ENCODE data around the gene ETV6. TPM values are rescaled to one million over a fixed set of nuclear protein-coding genes. Genes with fewer than 3 reads are reported as not detected.
A peak's percentile ranks its signal among the peaks of the same experiment; 100 is the strongest.

Gene ETV6
- total and polyA plus RNA-seq, 9 donors, result 7.0 to 11.1 (median 9.1) TPM

DNA sequence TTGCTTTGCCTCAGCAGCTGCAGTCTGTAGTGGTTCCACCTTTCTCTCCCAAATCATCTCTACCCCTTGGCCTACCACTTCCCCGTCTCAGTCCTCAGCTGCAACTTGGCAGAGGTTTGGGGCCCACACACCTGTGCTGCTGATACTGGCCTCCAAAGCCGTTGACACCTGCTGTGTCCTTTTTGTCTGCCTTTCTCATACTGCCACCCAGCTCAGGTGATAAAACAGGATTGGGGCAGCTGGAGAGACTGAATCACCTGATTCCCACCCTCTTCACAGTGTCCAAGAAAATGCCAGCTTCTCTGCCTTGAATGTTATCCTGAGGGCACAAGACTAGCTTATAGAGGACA, 103.7 kb downstream of the ETV6 start:
- DNase-seq, result no peak
- Histone ChIP-seq H3K4me3 (ENCODE audit: low read length) (no peak overlapping the region), H3K27me3 (ENCODE audit: control insufficient read depth, insufficient read depth, low read length) (no peaks in the 10 kb centered on the region), H3K4me1 (ENCODE audit: control insufficient read depth, insufficient read depth, low read length) (peaks cover 15% of the 10 kb centered on the region), H3K27ac (ENCODE audit: low read length) (no peak overlapping the region), H3K36me3 (ENCODE audit: control insufficient read depth, insufficient read depth, low read length) (peaks cover 17% of the 10 kb centered on the region), H3K9me3 (replicated peaks; ENCODE audit: control insufficient read depth, low read depth, low read length) (no peaks in the 10 kb centered on the region)
- 79% methylated on average over 2 of the region's 2 CpGs for WGBS (ENCODE audit: insufficient coverage)

DNA sequence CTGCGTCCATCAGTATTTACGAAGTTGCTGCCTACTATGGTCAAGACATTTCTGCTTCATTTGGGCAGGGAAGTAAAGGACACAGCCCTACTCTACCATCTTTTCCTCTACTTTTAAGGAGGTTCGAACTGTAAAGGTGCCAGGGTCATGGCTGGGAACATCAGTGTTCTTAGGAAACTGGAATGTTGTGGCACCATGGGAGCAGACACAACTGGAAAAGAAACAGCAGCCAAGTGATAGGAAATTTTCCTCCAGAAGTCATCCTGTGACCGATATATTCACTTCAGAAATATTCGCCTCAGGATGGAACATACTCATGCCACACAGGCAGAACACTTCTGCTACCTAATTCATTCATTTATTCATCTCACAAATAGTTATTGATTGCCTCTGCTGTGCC, 104.4 kb downstream of the ETV6 start:
- H3K4me1 ChIP-seq (ENCODE audit: control insufficient read depth, insufficient read depth, low read length), result peaks cover 22% of the 10 kb centered on the region

DNA sequence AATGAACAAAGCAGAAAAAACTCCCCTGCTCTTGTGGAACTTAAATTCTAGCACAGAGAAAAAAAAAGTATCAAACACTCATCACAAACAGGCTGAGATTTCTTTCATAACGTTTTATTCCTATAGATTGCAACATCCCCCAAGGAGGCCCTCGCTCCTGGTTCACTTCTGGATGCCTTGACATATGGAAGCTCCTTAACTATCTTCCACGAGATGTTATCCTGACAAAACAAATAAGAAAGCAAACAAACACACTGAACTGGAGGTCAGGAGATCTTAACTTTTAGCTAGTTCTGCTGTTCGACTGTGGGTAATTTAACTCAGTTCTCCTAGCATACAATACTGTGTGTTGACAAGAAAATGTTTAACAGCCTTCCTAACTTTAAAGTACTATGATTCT, 104.8 kb downstream of the ETV6 start:
- Histone ChIP-seq H3K27me3 (ENCODE audit: control insufficient read depth, insufficient read depth, low read length) (no peaks in the 10 kb centered on the region), H3K36me3 (ENCODE audit: control insufficient read depth, insufficient read depth, low read length) (peaks cover 17% of the 10 kb centered on the region), H3K9me3 (replicated peaks; ENCODE audit: control insufficient read depth, low read depth, low read length) (no peaks in the 10 kb centered on the region), H3K4me1 (ENCODE audit: control insufficient read depth, insufficient read depth, low read length) (peaks cover 26% of the 10 kb centered on the region), H3K4me3 (ENCODE audit: low read length) (no peak overlapping the region), H3K27ac (ENCODE audit: low read length) (no peak overlapping the region)
- no peak for DNase-seq
- no CpG with 5 or more reads among the region's 4 CpGs for WGBS (ENCODE audit: insufficient coverage)

More for the DNA sequence above, 104.4 kb downstream of the ETV6 start:
- Histone ChIP-seq H3K9me3 (replicated peaks; ENCODE audit: control insufficient read depth, low read depth, low read length) (no peaks in the 10 kb centered on the region), H3K27me3 (ENCODE audit: control insufficient read depth, insufficient read depth, low read length) (no peaks in the 10 kb centered on the region), H3K36me3 (ENCODE audit: control insufficient read depth, insufficient read depth, low read length) (peaks cover 17% of the 10 kb centered on the region), H3K27ac (ENCODE audit: low read length) (no peak overlapping the region), H3K4me3 (ENCODE audit: low read length) (no peak overlapping the region)
- 100% methylated on average over 1 of the region's 5 CpGs for WGBS (ENCODE audit: insufficient coverage)
- DNase-seq, result no peak

DNA sequence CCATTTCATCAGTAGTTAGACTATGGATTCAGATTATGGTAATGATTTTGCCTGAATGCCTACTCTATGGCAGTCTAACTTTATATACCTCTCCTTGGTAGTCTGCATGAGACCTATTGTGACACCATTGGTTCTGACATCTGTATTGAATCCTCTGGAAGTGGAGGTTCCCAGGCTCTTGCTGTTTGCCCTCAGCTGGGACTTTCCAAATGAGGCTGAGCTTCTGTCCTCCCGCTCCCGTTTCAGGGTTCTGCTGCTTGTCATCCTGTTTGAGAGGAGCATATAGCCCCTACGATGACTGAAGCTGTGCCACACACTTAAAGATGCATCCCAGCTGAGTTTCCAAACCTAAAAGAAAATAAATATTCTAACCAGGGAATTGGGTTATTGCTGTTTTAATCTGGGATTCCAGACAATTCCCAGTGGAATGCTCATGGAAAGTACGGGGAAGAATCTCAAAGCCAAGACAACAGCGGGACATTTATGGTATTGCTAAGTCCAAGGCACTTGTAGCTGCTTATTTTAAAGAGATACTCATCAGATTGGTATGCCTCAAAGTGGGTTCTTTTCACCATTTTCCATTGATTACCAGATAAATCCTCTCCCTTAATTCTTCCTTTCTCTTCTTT, 105.9 kb downstream of the ETV6 start:
- H3K27ac ChIP-seq (ENCODE audit: low read length), result no peak overlapping the region
- H3K9me3 ChIP-seq (replicated peaks; ENCODE audit: control insufficient read depth, low read depth, low read length), result no peaks in the 10 kb centered on the region
- H3K36me3 ChIP-seq (ENCODE audit: control insufficient read depth, insufficient read depth, low read length), result peaks cover 17% of the 10 kb centered on the region
- H3K4me3 ChIP-seq (ENCODE audit: low read length), result no peak overlapping the region
- H3K27me3 ChIP-seq (ENCODE audit: control insufficient read depth, insufficient read depth, low read length), result no peaks in the 10 kb centered on the region
- peaks cover 25% of the 10 kb centered on the region for H3K4me1 ChIP-seq (ENCODE audit: control insufficient read depth, insufficient read depth, low read length)
- peak; percentile 64 for DNase-seq
- WGBS (ENCODE audit: insufficient coverage), result 33% methylated on average over 3 of the region's 5 CpGs

DNA sequence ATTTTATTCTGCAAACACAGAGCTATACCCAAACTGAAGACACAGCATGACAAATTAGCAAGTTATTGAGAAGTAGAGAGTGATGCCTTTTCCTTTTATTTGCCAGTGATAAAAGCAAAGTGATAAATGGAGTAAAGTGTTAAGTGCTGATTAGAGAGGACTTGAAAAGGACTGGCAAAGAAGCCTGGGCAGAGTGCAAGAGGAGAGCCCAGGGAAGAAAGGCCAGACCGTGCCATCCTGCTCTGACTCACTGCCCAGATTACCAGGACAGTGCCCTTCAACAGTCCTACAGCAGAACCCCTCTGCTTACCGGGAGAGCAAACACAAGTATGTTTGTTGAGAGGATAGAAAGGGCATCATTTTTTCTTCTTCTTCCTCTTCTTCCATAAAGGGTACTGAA, 106.5 kb downstream of the ETV6 start:
- whole genome bisulfite sequencing (ENCODE audit: insufficient coverage), result no CpG with 5 or more reads among the region's 2 CpGs
- Histone ChIP-seq H3K27me3 (ENCODE audit: control insufficient read depth, insufficient read depth, low read length) (no peaks in the 10 kb centered on the region), H3K36me3 (ENCODE audit: control insufficient read depth, insufficient read depth, low read length) (peaks cover 17% of the 10 kb centered on the region), H3K4me3 (ENCODE audit: low read length) (no peak overlapping the region), H3K9me3 (replicated peaks; ENCODE audit: control insufficient read depth, low read depth, low read length) (no peaks in the 10 kb centered on the region), H3K4me1 (ENCODE audit: control insufficient read depth, insufficient read depth, low read length) (peaks cover 25% of the 10 kb centered on the region), H3K27ac (ENCODE audit: low read length) (no peak overlapping the region)
- no peak for DNase-seq

DNA sequence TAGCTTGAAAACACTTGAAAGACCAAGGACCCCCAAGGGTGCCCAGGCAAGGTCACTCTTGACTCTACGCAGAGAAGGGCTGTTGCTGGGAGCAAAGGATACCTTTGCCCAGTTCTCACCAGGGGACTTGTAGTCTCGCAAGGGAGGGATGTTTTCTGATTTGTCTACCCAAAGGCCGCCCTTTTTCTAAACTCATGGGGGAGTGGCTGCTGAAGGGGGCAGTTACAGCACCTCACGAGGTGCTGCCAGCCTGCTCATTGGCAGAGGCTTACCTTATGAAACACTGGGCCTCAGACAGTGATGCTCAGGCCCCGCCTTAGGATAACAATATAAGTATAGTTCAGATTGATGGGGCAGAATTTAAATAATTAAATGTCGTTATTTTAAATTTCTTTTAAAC, 107.0 kb downstream of the ETV6 start:
- Histone ChIP-seq H3K27me3 (ENCODE audit: control insufficient read depth, insufficient read depth, low read length) (no peaks in the 10 kb centered on the region), H3K9me3 (replicated peaks; ENCODE audit: control insufficient read depth, low read depth, low read length) (no peaks in the 10 kb centered on the region), H3K36me3 (ENCODE audit: control insufficient read depth, insufficient read depth, low read length) (peaks cover 17% of the 10 kb centered on the region), H3K4me1 (ENCODE audit: control insufficient read depth, insufficient read depth, low read length) (peaks cover 25% of the 10 kb centered on the region), H3K4me3 (ENCODE audit: low read length) (no peak overlapping the region), H3K27ac (ENCODE audit: low read length) (no peak overlapping the region)
- WGBS (ENCODE audit: insufficient coverage), result 100% methylated on average over 2 of the region's 6 CpGs
- no peak for DNase-seq

- Histone ChIP-seq H3K9me3 (replicated peaks; ENCODE audit: control insufficient read depth, low read depth, low read length) (no peaks in the 10 kb centered on the region), H3K4me1 (ENCODE audit: control insufficient read depth, insufficient read depth, low read length) (peaks cover 28% of the 10 kb centered on the region), H3K27me3 (ENCODE audit: control insufficient read depth, insufficient read depth, low read length) (no peaks in the 10 kb centered on the region), H3K27ac (ENCODE audit: low read length) (no peak overlapping the region), H3K36me3 (ENCODE audit: control insufficient read depth, insufficient read depth, low read length) (peaks cover 17% of the 10 kb centered on the region), H3K4me3 (ENCODE audit: low read length) (no peak overlapping the region)
- no peak for DNase-seq
- WGBS (ENCODE audit: insufficient coverage), result no CpG with 5 or more reads among the region's 7 CpGs
Measured at GRCh38 chr12:11757095-11757494, 107.6 kb downstream of the ETV6 start.

DNA sequence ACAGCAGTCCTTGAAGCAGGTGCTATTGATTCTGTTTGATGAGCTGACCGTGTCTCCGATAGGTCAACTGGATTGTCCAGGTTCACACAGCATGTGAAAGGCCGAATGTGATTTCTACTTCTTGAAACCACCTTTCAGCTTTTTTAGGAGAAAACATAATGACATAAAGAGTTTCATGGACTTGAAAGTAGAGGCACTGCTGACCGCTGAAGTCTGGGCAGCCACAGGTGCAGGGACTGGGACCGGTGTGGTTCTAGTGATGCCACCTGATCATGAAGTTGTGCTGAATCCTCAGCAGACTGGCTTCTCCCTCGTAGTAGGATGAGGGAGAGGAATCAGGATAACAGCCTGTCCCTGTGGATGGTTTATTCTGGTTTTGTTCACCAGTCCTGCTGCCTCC, 108.1 kb downstream of the ETV6 start:
- WGBS (ENCODE audit: insufficient coverage), result 95% methylated on average over 4 of the region's 6 CpGs
- Histone ChIP-seq H3K4me1 (ENCODE audit: control insufficient read depth, insufficient read depth, low read length) (peaks cover 33% of the 10 kb centered on the region), H3K36me3 (ENCODE audit: control insufficient read depth, insufficient read depth, low read length) (peaks cover 17% of the 10 kb centered on the region), H3K27me3 (ENCODE audit: control insufficient read depth, insufficient read depth, low read length) (no peaks in the 10 kb centered on the region), H3K9me3 (replicated peaks; ENCODE audit: control insufficient read depth, low read depth, low read length) (no peaks in the 10 kb centered on the region), H3K27ac (ENCODE audit: low read length) (peak overlapping the region; percentile 71), H3K4me3 (ENCODE audit: low read length) (no peak overlapping the region)
- no peak for DNase-seq

DNA sequence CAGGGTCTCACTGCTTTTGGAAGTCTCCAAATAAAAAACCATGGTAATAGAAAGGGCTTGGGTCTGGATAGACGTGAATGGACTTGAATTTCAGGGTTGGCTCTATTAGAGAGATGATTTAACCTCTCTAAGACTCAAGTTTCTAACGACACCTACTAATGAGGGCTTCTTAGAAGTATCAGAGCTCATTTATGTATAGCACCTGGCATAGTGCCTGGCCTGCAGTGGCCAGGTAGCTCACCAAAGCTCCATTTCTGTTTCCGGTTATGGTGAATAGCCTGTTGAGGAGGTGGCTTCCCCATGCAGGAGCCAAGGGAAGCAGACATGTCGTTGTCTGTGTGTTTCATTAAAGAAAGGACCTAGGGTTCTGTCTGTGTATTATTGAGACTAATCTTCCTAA, 108.6 kb downstream of the ETV6 start:
- Histone ChIP-seq H3K27ac (ENCODE audit: low read length) (peak overlapping the region; percentile 71), H3K4me3 (ENCODE audit: low read length) (no peak overlapping the region), H3K4me1 (ENCODE audit: control insufficient read depth, insufficient read depth, low read length) (peaks cover 38% of the 10 kb centered on the region), H3K9me3 (replicated peaks; ENCODE audit: control insufficient read depth, low read depth, low read length) (no peaks in the 10 kb centered on the region), H3K36me3 (ENCODE audit: control insufficient read depth, insufficient read depth, low read length) (peaks cover 15% of the 10 kb centered on the region), H3K27me3 (ENCODE audit: control insufficient read depth, insufficient read depth, low read length) (no peaks in the 10 kb centered on the region)
- DNase-seq, result no peak
- no CpG with 5 or more reads among the region's 4 CpGs for WGBS (ENCODE audit: insufficient coverage)

- peaks cover 41% of the 10 kb centered on the region for H3K4me1 ChIP-seq (ENCODE audit: control insufficient read depth, insufficient read depth, low read length)
- no peaks in the 10 kb centered on the region for H3K9me3 ChIP-seq (replicated peaks; ENCODE audit: control insufficient read depth, low read depth, low read length)
- H3K36me3 ChIP-seq (ENCODE audit: control insufficient read depth, insufficient read depth, low read length), result peaks cover 10% of the 10 kb centered on the region
- no peaks in the 10 kb centered on the region for H3K27me3 ChIP-seq (ENCODE audit: control insufficient read depth, insufficient read depth, low read length)
- no peak overlapping the region for H3K4me3 ChIP-seq (ENCODE audit: low read length)
- DNase-seq, result peak; percentile 76
- H3K27ac ChIP-seq (ENCODE audit: low read length), result peak overlapping the region; percentile 71
- WGBS (ENCODE audit: insufficient coverage), result 39% methylated on average over 9 of the region's 14 CpGs
Measured at GRCh38 chr12:11758510-11759493, 109.3 kb downstream of the ETV6 start.

All from muscle of leg (tissue), 11 donors.